Kidney epithelial cell (primary cell): Measurements from ENCODE around the gene TMEM134. TPM values are rescaled to one million over a fixed set of nuclear protein-coding genes. Genes with fewer than 3 reads are reported as not detected.
A peak's percentile ranks its signal among the peaks of the same experiment; 100 is the strongest.
"Not testable (repeated sequence)": the region's sequence is repeated elsewhere in the genome, so short reads cannot be mapped to it uniquely, and the experiment has no call there.

Source experiments
- DNase-seq: peaks from one replicate; pipeline ENCODE4 v3.0.0-alpha.2; 2010; ENCODE audit warnings: low read depth
- H3K27me3 ChIP-seq: 2 replicates; pipeline ENCODE4 v1.6.0; 2011; ENCODE audit warnings: low read length; ENCODE audit not compliant: control insufficient read depth, insufficient read depth
- H3K36me3 ChIP-seq: 2 replicates; pipeline ENCODE4 v1.5.1; 2011; ENCODE audit warnings: low read length; ENCODE audit not compliant: control insufficient read depth, insufficient read depth
- H3K4me3 ChIP-seq: 2 replicates; pipeline ENCODE4 v1.5.1; 2011; ENCODE audit warnings: low read depth, mild to moderate bottlenecking, control low read depth, low read length
- total RNA-seq: library from RNA; depleted of rRNA; stranded (reverse); fragments of >200 nt; gene quantifications from 2 replicates; pipeline ENCODE4 v1.2.3, GENCODE V29; 2015
- TF ChIP-seq, protein P1 (sequence below): IDR thresholded peaks from 2 replicates; pipeline ENCODE4 v1.5.1; 2011; ENCODE audit warnings: mild to moderate bottlenecking, moderate library complexity, low read length, control low read depth, inconsistent platforms; ENCODE audit not compliant: insufficient read depth, poor library complexity, severe bottlenecking

Gene TMEM134
- total RNA-seq, 1 donor from 2014 or later: 102 TPM

DNA sequence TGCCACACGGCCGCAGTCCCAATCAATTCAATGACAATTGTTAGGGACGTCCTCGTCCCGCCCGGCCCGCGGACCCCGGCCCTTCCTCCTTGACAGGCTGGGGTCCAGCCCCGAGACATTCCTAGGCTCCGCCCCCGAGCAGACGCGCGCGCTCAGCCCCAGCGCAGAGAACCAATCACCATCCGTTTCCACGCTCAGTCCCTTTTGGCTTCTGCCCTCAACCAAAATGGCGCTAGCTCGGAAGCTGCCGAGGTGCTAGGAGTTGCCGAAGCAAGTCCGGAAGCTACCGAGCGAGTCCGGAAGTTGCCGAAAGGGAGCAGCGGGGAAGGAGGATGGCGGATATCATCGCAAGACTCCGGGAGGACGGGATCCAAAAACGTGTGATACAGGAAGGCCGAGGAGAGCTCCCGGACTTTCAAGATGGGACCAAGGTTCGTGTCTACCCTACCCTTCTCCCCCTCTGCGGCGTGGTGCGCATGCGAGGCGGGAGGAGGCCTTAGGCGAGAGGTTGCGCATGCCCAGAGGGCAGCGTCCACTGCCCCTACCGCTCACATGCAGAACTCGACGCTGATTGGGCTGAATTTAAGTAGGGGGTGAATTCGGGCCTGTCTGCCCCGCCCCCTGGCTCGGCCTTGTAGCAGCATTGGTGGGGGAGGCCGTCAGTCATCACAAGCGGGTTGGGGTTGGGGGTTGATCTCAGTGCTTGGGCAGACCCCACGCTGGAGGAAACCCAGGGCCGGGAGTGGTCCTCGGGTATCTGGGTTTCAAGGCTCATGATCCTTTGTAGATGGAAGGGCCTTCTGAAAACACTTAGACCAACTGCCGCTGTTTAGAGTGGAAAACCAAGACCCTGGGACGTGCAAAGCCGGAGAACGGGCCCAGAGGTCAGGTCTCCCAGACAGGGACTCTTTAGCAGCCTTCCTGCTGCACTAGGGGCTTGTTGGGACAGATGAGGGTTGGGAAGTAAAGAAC is 14.1 kb upstream of the TMEM134 start, which contains the start of gene AIP:
Gene AIP (plus strand): TSS at position 200 of the 972 bp plus-strand sequence. CDS start 133 bp downstream, at position 333.
- peak; percentile 83 for DNase-seq
- TF ChIP-seq, protein P1, sequence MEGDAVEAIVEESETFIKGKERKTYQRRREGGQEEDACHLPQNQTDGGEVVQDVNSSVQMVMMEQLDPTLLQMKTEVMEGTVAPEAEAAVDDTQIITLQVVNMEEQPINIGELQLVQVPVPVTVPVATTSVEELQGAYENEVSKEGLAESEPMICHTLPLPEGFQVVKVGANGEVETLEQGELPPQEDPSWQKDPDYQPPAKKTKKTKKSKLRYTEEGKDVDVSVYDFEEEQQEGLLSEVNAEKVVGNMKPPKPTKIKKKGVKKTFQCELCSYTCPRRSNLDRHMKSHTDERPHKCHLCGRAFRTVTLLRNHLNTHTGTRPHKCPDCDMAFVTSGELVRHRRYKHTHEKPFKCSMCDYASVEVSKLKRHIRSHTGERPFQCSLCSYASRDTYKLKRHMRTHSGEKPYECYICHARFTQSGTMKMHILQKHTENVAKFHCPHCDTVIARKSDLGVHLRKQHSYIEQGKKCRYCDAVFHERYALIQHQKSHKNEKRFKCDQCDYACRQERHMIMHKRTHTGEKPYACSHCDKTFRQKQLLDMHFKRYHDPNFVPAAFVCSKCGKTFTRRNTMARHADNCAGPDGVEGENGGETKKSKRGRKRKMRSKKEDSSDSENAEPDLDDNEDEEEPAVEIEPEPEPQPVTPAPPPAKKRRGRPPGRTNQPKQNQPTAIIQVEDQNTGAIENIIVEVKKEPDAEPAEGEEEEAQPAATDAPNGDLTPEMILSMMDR: no peak
- Histone ChIP-seq H3K27me3 (no peaks in the 10 kb centered on the region), H3K4me3 (peak within 1 kb of the TSS; percentile 59), H3K36me3 (no peaks in the 10 kb centered on the region)

DNA sequence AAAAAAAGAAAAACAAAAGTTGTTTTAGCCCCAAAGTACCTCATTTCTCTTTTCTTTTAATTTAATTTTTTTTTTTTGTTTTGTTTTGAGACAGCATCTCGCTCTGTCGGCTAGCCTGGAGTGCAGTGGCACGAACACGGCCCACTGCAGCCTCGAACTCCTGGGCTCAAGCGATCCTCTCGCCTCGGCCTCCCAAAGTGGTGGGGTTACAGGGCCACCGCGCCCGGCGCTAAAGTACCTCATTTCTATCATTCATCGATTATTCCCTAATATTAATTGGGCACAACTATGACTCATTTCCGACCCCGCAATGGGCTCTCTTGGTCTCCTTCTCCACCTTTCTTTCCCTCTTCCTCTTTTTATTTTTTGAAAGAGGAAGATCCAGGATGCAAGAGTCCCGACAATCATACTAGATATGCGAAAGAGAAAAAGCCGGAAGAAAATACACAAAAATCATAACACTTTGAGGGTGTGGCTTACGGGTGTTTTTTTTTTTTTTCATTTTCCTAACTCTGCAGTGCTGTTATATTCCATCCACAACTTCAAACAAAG is 13.3 kb upstream of the TMEM134 start:
- TF ChIP-seq, protein P1: no peak
- H3K27me3 ChIP-seq: no peaks in the 10 kb centered on the region
- H3K36me3 ChIP-seq: no peaks in the 10 kb centered on the region
- peak overlapping the region; percentile 59 for H3K4me3 ChIP-seq
- DNase-seq: no peak

DNA sequence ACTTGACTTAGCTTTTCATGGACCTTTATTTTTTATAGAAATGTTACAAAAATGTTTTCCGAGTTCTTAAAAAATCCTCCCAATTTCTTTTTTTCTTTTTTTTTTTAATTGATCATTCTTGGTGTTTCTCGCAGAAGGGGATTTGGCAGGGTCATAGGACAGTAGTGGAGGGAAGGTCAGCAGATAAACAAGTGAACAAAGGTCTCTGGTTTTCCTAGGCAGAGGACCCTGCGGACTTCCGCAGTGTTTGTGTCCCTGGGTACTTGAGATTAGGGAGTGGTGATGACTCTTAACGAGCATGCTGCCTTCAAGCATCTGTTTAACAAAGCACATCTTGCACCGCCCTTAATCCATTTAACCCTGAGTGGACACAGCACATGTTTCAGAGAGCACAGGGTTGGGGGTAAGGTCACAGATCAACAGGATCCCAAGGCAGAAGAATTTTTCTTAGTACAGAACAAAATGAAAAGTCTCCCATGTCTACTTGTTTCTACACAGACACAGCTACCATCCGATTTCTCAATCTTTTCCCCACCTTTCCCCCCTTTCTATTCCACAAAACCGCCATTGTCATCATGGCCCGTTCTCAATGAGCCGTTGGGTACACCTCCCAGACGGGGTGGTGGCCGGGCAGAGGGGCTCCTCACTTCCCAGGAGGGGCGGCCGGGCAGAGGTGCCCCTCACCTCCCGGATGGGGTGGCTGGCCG is 8.4 kb upstream of the TMEM134 start:
- H3K36me3 ChIP-seq, H3K4me3 ChIP-seq, H3K27me3 ChIP-seq, DNase-seq: not testable (repeated sequence)

DNA sequence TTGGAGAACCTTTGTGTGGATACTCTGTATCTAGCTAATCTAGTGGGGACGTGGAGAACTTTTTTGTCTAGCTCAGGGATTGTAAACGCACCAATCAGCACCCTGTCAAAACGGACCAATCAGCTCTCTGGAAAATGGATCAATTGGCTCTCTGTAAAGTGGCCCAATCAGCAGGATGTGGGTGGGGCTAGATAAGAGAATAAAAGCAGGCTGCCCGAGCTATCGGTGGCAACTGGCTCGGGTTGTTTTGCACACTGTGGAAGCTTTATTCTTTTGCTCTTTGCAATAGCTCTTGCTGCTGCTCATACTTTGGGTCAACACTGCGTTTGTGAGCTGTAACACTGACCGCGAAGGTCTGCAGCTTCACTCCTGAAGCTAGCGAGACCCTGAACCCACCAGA is 7.6 kb upstream of the TMEM134 start:
- H3K4me3 ChIP-seq, H3K27me3 ChIP-seq, H3K36me3 ChIP-seq, DNase-seq: not testable (repeated sequence)

DNA sequence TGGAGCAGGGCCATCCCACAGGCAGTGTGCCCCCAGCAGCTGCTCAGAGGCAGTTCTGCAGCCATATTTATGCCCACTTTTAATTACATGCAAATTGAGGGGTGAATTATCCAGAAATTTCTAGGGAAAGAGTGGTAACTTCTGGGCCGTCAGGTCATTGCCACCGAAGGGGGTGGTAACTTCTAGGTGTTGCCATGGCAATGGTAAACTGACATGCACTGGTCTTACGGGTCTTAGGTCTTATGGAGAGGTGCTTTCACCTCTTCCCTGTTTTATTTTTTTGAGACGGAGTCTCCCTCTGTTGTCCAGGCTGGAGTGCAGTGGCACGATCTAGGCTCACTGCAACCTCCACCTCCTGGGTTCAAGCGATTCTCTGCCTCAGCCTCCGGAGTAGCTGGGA is 3.8 kb upstream of the TMEM134 start:
- Histone ChIP-seq H3K27me3 (no peaks in the 10 kb centered on the region), H3K36me3 (no peaks in the 10 kb centered on the region), H3K4me3 (no peak overlapping the region)
- no peak for DNase-seq
- TF ChIP-seq, protein P1: no peak

DNA sequence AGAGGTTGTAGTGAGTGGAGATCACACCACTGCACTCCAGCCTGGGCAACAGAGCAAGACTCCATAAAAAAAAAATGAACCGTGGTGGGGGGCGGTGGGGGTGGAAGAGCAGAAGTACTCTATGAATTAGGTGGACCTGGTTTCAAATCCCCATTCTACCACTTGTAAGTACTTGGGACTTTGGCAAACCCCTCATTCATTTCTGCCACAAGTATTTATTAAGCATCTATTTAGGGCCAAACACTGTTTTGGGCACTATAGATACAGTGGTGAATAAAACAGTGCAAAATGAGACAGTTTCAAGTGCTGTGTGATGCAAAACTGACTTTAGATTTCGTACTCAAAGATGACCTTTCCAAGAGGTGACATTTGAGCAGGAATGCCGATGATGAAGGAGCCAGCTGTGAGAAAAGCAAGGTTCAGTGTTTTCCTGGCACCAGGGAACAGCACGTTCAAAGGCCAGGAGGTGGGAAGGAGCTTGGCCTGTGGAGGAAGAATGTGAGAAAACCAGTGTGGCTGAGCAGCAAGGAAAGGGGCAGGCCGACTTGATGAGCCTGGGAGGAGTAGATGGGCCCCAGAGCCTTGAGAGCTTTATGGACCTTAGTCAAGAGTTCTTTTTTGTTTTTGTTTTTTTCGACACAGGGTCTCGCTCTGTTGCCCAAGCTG is 1.4 kb upstream of the TMEM134 start:
- Histone ChIP-seq H3K36me3 (peaks cover 2% of the 10 kb centered on the region), H3K4me3 (no peak overlapping the region), H3K27me3 (no peaks in the 10 kb centered on the region)
- no peak for DNase-seq
- TF ChIP-seq, protein P1: no peak
